Endothelial cell of umbilical vein (primary cell): Measurements from ENCODE around the gene AGBL4. TPM values are rescaled to one million over a fixed set of nuclear protein-coding genes. Genes with fewer than 3 reads are reported as not detected.

Experiments used
- BruUV-seq: library from RNA; stranded (reverse); fragments of 400-500 nt; replicated peaks from 2 replicates; lab custom pipeline; 2021; lab: Mats Ljungman, UMichigan
- CTCF ChIA-PET: fragments of 300-600, 350-600 bp; sonication (Branson Sonifier 250); formaldehyde crosslinking; loops from one replicate; lab custom pipeline; 2021; ENCODE audit warnings: antibody characterized with exemption, inconsistent platforms; lab: Charles Lee
- POLR2A ChIA-PET: fragments of 300-600, 350-600 bp; sonication (Branson Sonifier 250); formaldehyde crosslinking; loops from one replicate; lab custom pipeline; 2021; ENCODE audit warnings: antibody characterized with exemption, inconsistent platforms; lab: Charles Lee
- DNase-seq: peaks from one replicate; pipeline ENCODE4 v3.0.0-alpha.2; 2011; ENCODE audit warnings: low read depth, low spot score
- FAIRE-seq: peaks from 2 replicates; lab custom pipeline; 2011; peaks lifted over from hg19 to GRCh38; lab: Jason Lieb, UNC
- H2AFZ ChIP-seq: 2 replicates; pipeline ENCODE4 v1.6.0; 2012; ENCODE audit warnings: low read depth, low read length, control low read depth, inconsistent platforms
- H3K27ac ChIP-seq: 2 replicates; pipeline ENCODE4 v1.5.1; 2011; ENCODE audit warnings: low read depth, mild to moderate bottlenecking, control low read depth, low read length, moderate library complexity; ENCODE audit not compliant: insufficient read depth
- H3K27me3 ChIP-seq, 2 experiments: 2 replicates each; pipeline versions ENCODE4 v1.6.0 to v1.6.1; 2011; ENCODE audit warnings: low read length in 2 of 2, mixed read lengths in 1 of 2; ENCODE audit not compliant: control insufficient read depth in 2 of 2, insufficient read depth in 2 of 2
- H3K36me3 ChIP-seq, 2 experiments: 2 replicates in 1 of 2; 3 replicates in 1 of 2; pipeline ENCODE4 v1.5.1; 2011; ENCODE audit warnings: low read length in 2 of 2, mild to moderate bottlenecking in 1 of 2, moderate library complexity in 1 of 2; ENCODE audit not compliant: control insufficient read depth in 2 of 2, insufficient read depth in 2 of 2; ENCODE audit errors: extremely low read depth in 1 of 2
- H3K4me1 ChIP-seq: 3 replicates; pipeline ENCODE4 v1.5.1; 2011; ENCODE audit warnings: mild to moderate bottlenecking, low read length; ENCODE audit not compliant: control insufficient read depth, insufficient read depth; ENCODE audit errors: extremely low read depth
- H3K4me2 ChIP-seq: 2 replicates; pipeline ENCODE4 v1.6.1; 2011; ENCODE audit warnings: low read length, control low read depth, mixed read lengths; ENCODE audit not compliant: insufficient read depth
- H3K4me3 ChIP-seq, 3 experiments: fragments of 200-600 bp in 1 of 3; sonication (generic), shearing (Covaris generic) in 1 of 3; replicated peaks in 1 of 3; 2 replicates each; pipeline ENCODE4 v1.5.1; 2011 to 2016; ENCODE audit warnings: control low read depth in 3 of 3, low read length in 3 of 3, mild to moderate bottlenecking in 2 of 3, inconsistent platforms in 1 of 3, low read depth in 1 of 3, moderate library complexity in 1 of 3; ENCODE audit not compliant: insufficient read depth in 1 of 3
- H3K79me2 ChIP-seq: 2 replicates; pipeline ENCODE4 v1.6.0; 2012; ENCODE audit warnings: low read length, inconsistent platforms; ENCODE audit not compliant: control insufficient read depth, insufficient read depth
- H3K9ac ChIP-seq: replicated peaks from 2 replicates; pipeline ENCODE3; 2011; ENCODE audit warnings: low read length, control low read depth; ENCODE audit not compliant: insufficient read depth; ENCODE audit errors: extremely low read depth
- H3K9me1 ChIP-seq: replicated peaks from 3 replicates; pipeline ENCODE4 v1.6.0; 2011; ENCODE audit warnings: mild to moderate bottlenecking, low read length; ENCODE audit not compliant: control insufficient read depth, insufficient read depth; ENCODE audit errors: extremely low read depth
- H3K9me3 ChIP-seq: replicated peaks from 2 replicates; pipeline ENCODE4 v1.5.1; 2012; ENCODE audit warnings: low read length, inconsistent platforms; ENCODE audit not compliant: control insufficient read depth, insufficient read depth
- H4K20me1 ChIP-seq: replicated peaks from 2 replicates; pipeline ENCODE3; 2011; ENCODE audit warnings: mild to moderate bottlenecking, low read length; ENCODE audit not compliant: control insufficient read depth, insufficient read depth; ENCODE audit errors: extremely low read depth
- CTCF ChIP-seq, 2 donors: IDR thresholded peaks; 1 replicate in 1 of 2; 2 replicates in 1 of 2; pipeline ENCODE4 v1.5.1; 2011; ENCODE audit warnings: low read length in 2 of 2, mild to moderate bottlenecking in 2 of 2, moderate library complexity in 2 of 2, control low read depth in 1 of 2, inconsistent platforms in 1 of 2, low read depth in 1 of 2; ENCODE audit not compliant: insufficient read depth in 1 of 2; ENCODE audit errors: extremely low read depth in 1 of 2
- EZH2 ChIP-seq: IDR thresholded peaks from 2 replicates; pipeline ENCODE4 v1.6.1; 2012; ENCODE audit warnings: borderline replicate concordance, low read depth, mild to moderate bottlenecking, moderate library complexity, low read length, inconsistent platforms; ENCODE audit not compliant: severe bottlenecking
- FOS ChIP-seq: IDR thresholded peaks from 2 replicates; pipeline ENCODE4 v1.6.1; 2011; ENCODE audit warnings: mild to moderate bottlenecking, low read length, moderate library complexity, borderline replicate concordance; ENCODE audit not compliant: insufficient read depth
- GATA2 ChIP-seq: IDR thresholded peaks from 2 replicates; pipeline ENCODE4 v1.7.0; 2011; ENCODE audit warnings: low read depth, mild to moderate bottlenecking, moderate library complexity, mixed read lengths, low read length; ENCODE audit not compliant: insufficient read length, insufficient read depth
- JUN ChIP-seq: IDR thresholded peaks from 2 replicates; pipeline ENCODE4 v1.6.1; 2011; ENCODE audit warnings: borderline replicate concordance, low read depth; ENCODE audit not compliant: insufficient read length, insufficient read depth
- MAX ChIP-seq: IDR thresholded peaks from 2 replicates; pipeline ENCODE4 v1.6.1; 2011; ENCODE audit not compliant: insufficient read depth, insufficient read length
- MYC ChIP-seq: IDR thresholded peaks from one replicate; pipeline ENCODE4 v1.6.1; 2011; ENCODE audit warnings: mild to moderate bottlenecking, low read depth, low read length
- POLR2A ChIP-seq: IDR thresholded peaks from 2 replicates; pipeline ENCODE4 v1.6.1; 2012; ENCODE audit warnings: low read depth, mild to moderate bottlenecking, control low read depth, low read length
- POLR2AphosphoS5 ChIP-seq: IDR thresholded peaks from 2 replicates; pipeline ENCODE4 v1.6.1; 2012; ENCODE audit warnings: low read depth, mild to moderate bottlenecking, control low read depth, low read length, moderate library complexity; ENCODE audit not compliant: insufficient read depth
- dilution Hi-C: fragments of 300-500 bp; cut with MboI; formaldehyde crosslinking; loops from one replicate; pipeline ENCODE4 v1.15.0; 2019; ENCODE audit warnings: low sequenced_read_pairs; ENCODE audit not compliant: extremely low pct_ligation_motif_present
- intact Hi-C: fragments of 100-400 bp; cut with micrococcal nuclease; formaldehyde crosslinking; loops from one replicate; pipeline ENCODE4 v1.10.0; 2022
- polyA plus RNA-seq, 4 experiments: library from polyadenylated mRNA; depleted of rRNA in 3 of 4; stranded (reverse) in 3 of 4; unstranded in 1 of 4; fragments of >200 nt; gene quantifications; 2 replicates each; pipeline versions ENCODE4 v1.2.1 to v1.2.3, GENCODE V29; 2011 to 2012; ENCODE audit warnings: missing spikeins in 1 of 4
- total RNA-seq: library from RNA; stranded (reverse); gene quantifications from 2 replicates; pipeline ENCODE4 v1.2.3, GENCODE V29; 2021

Gene AGBL4
- total and polyA plus RNA-seq, 2 donors (not counting 3 experiments of a cell fraction or from before 2014, with no cell fraction given), result not detected

GRCh38 chr1:48908606-48909005 lies 1115.1 kb downstream of the AGBL4 start:
- Histone ChIP-seq H3K27me3 (no peaks in the 10 kb centered on the region), H3K9ac (no peak overlapping the region), H3K36me3 (no peaks in the 10 kb centered on the region), H3K4me3 (no peak overlapping the region), H3K9me3 (no peaks in the 10 kb centered on the region), H2AFZ (no peak overlapping the region), H3K27ac (no peak overlapping the region), H3K4me1 (no peaks in the 10 kb centered on the region), H3K4me2 (no peak overlapping the region), H4K20me1 (no peaks in the 10 kb centered on the region), H3K79me2 (no peaks in the 10 kb centered on the region), H3K9me1 (no peaks in the 10 kb centered on the region)
- CTCF ChIA-PET, result no interaction called here
- TF ChIP-seq FOS (no peak), EZH2 (no peak), MYC (no peak), GATA2 (no peak), JUN (no peak), POLR2A (no peak), CTCF (IDR thresholded peaks at IDR 0.05; ENCODE audit: extremely low read depth in 1 of 2, insufficient read depth in 1 of 2, low read depth in 1 of 2, low read length in 2 of 2) (no peak), POLR2AphosphoS5 (no peak), MAX (no peak)
- intact Hi-C loops (no loop called here), dilution Hi-C loops (no loop called here)
- DNase-seq (no peak), FAIRE-seq (no peak)
- POLR2A ChIA-PET, result no interaction called here
- no TSS peak for BruUV-seq
